ENCODE results near the gene RPP25.
A peak's percentile ranks its signal among the peaks of the same experiment; 100 is the strongest.

The RPP25 gene

GRCh38 chr15:74967670-74968069 is 11.1 kb upstream of the RPP25 start:
- no peak overlapping the region for H3K4me3 ChIP-seq (ENCODE audit: low read depth, low read length)
- DNase-seq (ENCODE audit: low read depth): no peak

- no peak overlapping the region for H3K4me3 ChIP-seq (ENCODE audit: low read depth, low read length)
- no peak for DNase-seq (ENCODE audit: low read depth)
Observed at GRCh38 chr15:74964794-74965193, 8.2 kb upstream of the RPP25 start.

GRCh38 chr15:74963213-74963612 is 6.6 kb upstream of the RPP25 start:
- H3K4me3 ChIP-seq (ENCODE audit: low read depth, low read length): no peak overlapping the region
- DNase-seq (ENCODE audit: low read depth): no peak

GRCh38 chr15:74962671-74963070 is 6.1 kb upstream of the RPP25 start:
- DNase-seq (ENCODE audit: low read depth): no peak
- no peak overlapping the region for H3K4me3 ChIP-seq (ENCODE audit: low read depth, low read length)

- DNase-seq (ENCODE audit: low read depth): no peak
- no peak overlapping the region for H3K4me3 ChIP-seq (ENCODE audit: low read depth, low read length)
Observed at GRCh38 chr15:74962219-74962618, 5.6 kb upstream of the RPP25 start.

- DNase-seq (ENCODE audit: low read depth): no peak
- H3K4me3 ChIP-seq (ENCODE audit: low read depth, low read length): no peak overlapping the region
Observed at GRCh38 chr15:74961616-74962015, 5.0 kb upstream of the RPP25 start.

GRCh38 chr15:74960995-74961588 is 4.5 kb upstream of the RPP25 start:
- DNase-seq (ENCODE audit: low read depth): no peak
- H3K4me3 ChIP-seq (ENCODE audit: low read depth, low read length): no peak overlapping the region

- H3K4me3 ChIP-seq (ENCODE audit: low read depth, low read length): no peak overlapping the region
- DNase-seq (ENCODE audit: low read depth): no peak
Observed at GRCh38 chr15:74960286-74960685, 3.7 kb upstream of the RPP25 start.

GRCh38 chr15:74959586-74959939 is 3.0 kb upstream of the RPP25 start:
- H3K4me3 ChIP-seq (ENCODE audit: low read depth, low read length): peak overlapping the region; percentile 56
- DNase-seq (ENCODE audit: low read depth): no peak

GRCh38 chr15:74958908-74959585 is 2.5 kb upstream of the RPP25 start:
- H3K4me3 ChIP-seq (ENCODE audit: low read depth, low read length): peak overlapping the region; percentile 56
- no peak for DNase-seq (ENCODE audit: low read depth)

- no peak for DNase-seq (ENCODE audit: low read depth)
- peak overlapping the region; percentile 56 for H3K4me3 ChIP-seq (ENCODE audit: low read depth, low read length)
Observed at GRCh38 chr15:74958320-74958907, 1.8 kb upstream of the RPP25 start.

GRCh38 chr15:74957476-74958035 is 984 bp upstream of the RPP25 start:
- no peak for DNase-seq (ENCODE audit: low read depth)
- peak overlapping the region; percentile 56 for H3K4me3 ChIP-seq (ENCODE audit: low read depth, low read length)

GRCh38 chr15:74955796-74956647 is 550 bp downstream of the RPP25 start:
- DNase-seq (ENCODE audit: low read depth): no peak
- peak overlapping the region; percentile 56 for H3K4me3 ChIP-seq (ENCODE audit: low read depth, low read length)

- H3K4me3 ChIP-seq (ENCODE audit: low read depth, low read length): peak overlapping the region; percentile 56
- no peak for DNase-seq (ENCODE audit: low read depth)
Observed at GRCh38 chr15:74955017-74955416, 1.6 kb downstream of the RPP25 start.

GRCh38 chr15:74954515-74954914 is 2.1 kb downstream of the RPP25 start:
- no peak for DNase-seq (ENCODE audit: low read depth)
- no peak overlapping the region for H3K4me3 ChIP-seq (ENCODE audit: low read depth, low read length)

- DNase-seq (ENCODE audit: low read depth): no peak
- no peak overlapping the region for H3K4me3 ChIP-seq (ENCODE audit: low read depth, low read length)
Observed at GRCh38 chr15:74951006-74951405, 5.6 kb downstream of the RPP25 start.

- DNase-seq (ENCODE audit: low read depth): no peak
- no peak overlapping the region for H3K4me3 ChIP-seq (ENCODE audit: low read depth, low read length)
Observed at GRCh38 chr15:74950078-74950908, 6.3 kb downstream of the RPP25 start.

- DNase-seq (ENCODE audit: low read depth): peak; percentile 92
- peak within 1 kb of the TSS; percentile 96 for H3K4me3 ChIP-seq (ENCODE audit: low read depth, low read length)
Observed at GRCh38 chr15:74937590-74938371, 18.8 kb downstream of the RPP25 start, which contains the start of gene COX5A. Gene COX5A (minus strand): TSS chr15:74938073. CDS start chr15:74938014, 59 bp downstream.

All from skeletal muscle cell (primary cell).